NCI-H2029 treated with DMSO at 0.1 percent for 48 hours (cell line): ENCODE data around the gene ARL17A.
"Not testable (repeated sequence)": the region's sequence is repeated elsewhere in the genome, so short reads cannot be mapped to it uniquely, and the experiment has no call there.

Experiments
- DNase-seq: peaks from one replicate; lab custom pipeline; 2025; lab: John Stamatoyannopoulos, UW

Gene ARL17A

DNA sequence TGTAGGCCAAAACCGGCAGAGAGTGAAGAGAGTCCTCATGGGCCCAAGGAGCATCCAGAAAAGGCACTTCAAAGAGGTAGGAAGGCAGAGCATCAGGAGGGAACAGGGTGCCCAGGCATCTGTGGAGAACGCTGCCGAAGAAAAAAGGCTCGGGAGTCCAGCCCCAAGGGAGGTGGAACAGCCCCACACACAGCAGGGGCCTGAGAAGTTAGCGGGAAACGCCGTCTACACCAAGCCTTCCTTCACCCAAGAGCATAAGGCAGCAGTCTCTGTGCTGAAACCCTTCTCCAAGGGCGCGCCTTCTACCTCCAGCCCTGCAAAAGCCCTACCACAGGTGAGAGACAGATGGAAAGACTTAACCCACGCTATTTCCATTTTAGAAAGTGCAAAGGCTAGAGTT is 30.9 kb downstream of the ARL17A start:
- DNase-seq, result not testable (repeated sequence)

DNA sequence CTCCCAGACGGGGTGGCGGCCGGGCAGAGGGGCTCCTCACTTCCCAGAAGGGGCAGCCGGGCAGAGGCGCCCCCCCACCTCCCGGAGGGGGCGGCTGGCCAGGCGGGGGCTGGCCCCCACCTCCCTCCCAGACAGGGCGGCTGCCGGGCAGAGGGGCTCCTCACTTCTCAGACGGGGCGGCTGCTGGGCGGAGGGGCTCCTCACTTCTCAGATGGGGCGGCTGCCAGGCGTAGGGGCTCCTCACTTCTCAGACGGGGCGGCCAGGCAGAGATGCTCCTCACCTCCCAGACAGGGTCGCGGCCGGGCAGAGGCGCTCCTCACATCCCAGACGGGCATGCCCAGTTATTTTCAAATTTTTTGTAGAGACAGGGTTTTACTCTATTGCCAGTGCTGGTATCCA is 44.8 kb downstream of the ARL17A start:
- not testable (repeated sequence) for DNase-seq

DNA sequence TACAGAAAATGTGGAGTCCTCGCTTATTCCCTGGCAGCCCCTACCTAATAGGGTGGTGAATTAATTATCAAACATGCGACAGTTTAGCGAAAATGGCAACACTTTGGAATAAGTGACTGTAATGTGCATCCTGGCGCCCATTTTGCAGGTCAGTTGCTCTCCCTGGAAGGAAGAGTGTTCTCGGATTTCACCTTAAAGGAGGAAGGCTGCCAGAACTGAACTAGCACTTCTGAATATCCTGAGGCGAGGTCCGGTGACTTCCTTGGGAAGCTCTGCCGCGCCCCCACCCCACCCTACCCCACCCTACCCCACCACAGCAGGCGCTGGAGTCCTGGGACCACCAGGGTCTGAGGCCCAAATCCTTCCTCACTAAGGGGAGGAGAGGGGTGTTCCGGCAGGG is 67.3 kb downstream of the ARL17A start, which contains the start of gene LRRC37A2:
Gene LRRC37A2, plus strand, starts transcription at position 301 of the 400 bp plus-strand sequence. CDS start 245 bp downstream, outside the sequence.
- not testable (repeated sequence) for DNase-seq

DNA sequence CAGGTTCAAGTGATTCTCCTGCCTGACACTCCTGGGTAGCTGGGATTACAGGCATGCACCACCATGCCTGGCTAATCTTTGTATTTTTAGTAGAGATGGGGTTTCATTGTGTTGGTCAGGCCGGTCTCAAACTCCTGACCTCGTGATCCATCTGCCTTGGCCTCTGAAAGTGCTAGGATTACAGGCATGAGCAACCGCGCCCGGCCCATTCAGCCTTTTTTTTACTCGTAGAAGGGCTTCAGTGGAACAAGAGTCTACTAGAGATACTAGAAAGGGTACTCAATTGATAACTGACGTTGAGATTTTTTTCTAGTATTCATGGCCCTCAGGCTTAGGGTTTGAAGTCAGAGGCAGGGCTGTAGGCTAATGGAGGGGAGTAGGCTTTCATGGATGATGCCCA is 73.6 kb downstream of the ARL17A start:
- DNase-seq, result not testable (repeated sequence)

DNA sequence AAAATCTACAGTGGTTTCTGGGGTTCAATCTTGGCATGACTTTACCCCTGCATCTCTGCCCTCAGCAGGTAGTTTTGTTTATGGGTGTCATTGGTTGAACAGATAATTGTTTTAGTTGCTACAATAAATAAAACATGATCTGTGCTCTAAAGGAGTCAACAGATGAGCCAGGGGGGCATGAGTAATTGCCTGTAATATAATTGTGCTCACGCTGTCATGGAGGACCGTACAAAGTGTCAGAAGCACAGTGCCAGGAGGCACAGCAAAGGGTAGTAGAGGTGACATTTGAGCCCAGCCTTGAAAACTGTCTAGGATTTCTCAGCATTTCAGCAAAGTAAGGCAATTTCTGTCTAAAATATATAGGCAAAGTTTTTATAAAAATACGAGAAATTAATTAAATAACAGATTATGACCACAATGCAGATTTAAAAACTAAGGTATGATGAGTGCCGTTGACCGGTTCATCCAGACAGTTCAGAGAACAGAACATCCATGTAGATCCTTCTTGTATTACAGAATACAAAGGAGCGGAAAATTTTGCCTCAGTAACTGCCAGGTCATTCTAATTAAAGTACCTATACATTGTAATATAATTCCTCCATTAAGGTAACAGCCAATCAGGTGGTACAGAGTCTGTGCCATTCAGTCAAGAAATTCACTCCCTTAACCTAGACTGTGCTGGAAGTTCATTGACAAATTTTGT is 79.9 kb downstream of the ARL17A start:
- not testable (repeated sequence) for DNase-seq

DNA sequence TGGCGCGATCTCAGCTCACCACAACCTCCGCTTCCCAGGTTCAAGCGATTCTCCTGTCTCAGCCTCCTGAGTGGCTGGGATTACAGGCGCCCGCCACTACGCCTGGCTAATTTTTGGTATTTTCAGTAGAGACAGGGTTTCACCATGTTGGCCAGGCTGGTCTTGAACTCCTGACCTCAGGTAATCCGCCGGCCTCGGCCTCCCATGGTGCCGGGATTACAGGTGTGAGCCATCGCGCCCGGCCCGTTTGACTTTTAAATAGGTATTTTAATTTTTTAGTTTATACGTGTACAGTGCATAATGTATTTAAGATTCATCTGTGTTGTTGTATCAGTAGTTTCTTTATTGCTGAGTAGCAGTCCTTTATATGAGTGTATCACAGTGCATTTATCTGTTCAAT is 87.5 kb downstream of the ARL17A start:
- DNase-seq, result not testable (repeated sequence)

DNA sequence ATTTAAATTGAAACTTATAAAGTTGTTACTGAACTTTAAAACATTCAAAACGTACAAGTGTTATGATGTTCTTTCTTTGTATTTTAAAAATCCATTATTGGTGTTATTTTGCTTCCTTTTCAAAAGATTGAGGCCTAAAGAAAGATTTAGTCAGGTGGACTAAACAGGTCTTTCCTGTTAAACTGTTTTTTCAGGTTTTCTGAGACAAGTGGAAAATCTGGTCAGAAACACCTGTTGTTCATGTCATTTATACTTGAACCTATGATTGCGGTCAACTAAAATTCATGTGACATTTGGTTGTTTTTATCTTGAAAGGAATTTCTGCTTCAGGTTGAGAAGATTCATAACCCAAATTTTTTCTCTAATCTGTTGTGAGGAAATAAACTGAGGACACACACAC is 98.2 kb downstream of the ARL17A start:
- DNase-seq, result not testable (repeated sequence)

DNA sequence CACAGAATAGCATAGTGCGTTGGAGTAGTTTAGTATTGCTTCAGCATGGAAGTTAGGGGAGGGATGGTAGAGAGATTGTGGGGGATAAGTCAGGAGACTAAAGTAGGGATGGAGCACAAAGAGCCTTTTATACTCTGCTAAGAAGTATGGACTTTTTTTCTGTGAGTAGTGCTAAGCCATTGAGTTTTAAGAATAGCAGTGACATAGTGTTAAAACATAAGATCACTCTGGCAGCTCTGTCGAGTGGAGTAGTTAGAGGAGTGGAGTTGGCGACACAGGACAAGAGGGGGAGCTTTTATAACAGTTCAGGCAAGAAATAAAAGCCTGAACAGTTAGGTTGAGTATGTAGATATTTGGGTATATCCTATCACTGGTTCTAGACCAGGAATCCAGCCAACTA is 100.7 kb downstream of the ARL17A start:
- DNase-seq, result not testable (repeated sequence)

DNA sequence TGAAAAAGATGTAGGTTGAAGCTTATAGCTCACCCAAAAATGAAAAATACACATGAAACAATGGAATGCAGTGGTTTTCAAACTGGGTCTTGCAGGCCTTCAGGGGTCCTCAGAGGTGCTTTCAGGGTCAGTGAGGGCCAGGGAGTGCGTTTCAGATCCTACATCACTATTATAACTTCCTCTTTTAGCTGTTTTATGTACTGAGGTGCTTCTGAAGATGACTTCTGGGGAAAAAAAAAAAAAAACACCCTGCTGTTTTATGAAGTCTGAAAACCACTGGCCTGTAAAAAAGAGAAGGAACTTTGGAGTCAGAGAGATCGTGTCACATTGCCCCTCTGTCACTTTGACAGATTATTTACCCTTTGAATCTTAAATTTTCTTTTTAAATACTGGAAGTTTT is 103.9 kb downstream of the ARL17A start:
- DNase-seq, result not testable (repeated sequence)

DNA sequence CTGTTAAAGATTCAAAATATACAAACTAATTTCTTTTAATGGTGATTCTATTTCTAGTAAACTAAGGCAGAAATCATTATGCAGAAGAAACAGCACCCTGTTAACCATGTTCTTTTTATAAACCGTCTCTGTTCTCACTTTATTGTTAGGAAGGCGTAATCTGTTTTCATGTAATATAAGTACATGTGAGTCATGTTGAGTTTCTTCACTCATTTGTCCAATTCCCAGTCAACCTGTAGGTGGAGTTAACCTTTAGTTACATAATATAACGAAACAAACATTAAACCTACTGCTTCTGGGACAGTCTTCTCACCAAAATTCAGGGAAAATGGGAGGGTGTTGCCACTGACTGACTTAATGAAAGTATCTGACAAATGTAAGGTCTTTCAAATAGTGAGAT is 105.0 kb downstream of the ARL17A start:
- DNase-seq, result not testable (repeated sequence)

DNA sequence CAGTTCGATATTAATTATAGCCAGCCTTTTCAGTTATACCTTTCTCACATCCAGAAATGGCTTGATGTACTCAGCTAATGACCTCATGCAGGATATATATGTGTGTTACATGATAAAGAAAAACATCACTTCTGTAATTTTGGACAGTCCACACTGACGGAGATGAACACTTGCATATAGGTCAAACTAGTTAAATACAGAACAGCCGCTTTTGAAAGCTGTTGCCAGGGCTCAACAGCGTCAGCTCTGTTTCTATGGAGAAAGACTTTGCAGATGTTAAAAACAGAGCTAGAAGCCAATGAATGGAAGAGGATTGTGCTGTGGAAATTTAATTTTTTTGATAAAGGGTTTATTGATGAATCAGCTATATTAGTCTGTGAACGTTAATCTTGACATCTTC is 111.9 kb downstream of the ARL17A start:
- not testable (repeated sequence) for DNase-seq
